ENCODE results near the gene PCBD1. TPM values are rescaled to one million over a fixed set of nuclear protein-coding genes. Genes with fewer than 3 reads are reported as not detected.

PCBD1 gene
- total RNA-seq, 1 experiment from 2014 or later, result 39.7 TPM

GRCh38 chr10:70913191-70913892 lies 25.0 kb upstream of the PCBD1 start:
- H4K20me1 ChIP-seq (ENCODE audit: control insufficient read depth, insufficient read depth, insufficient read length), result peaks cover 5% of the 10 kb centered on the region
- no peak overlapping the region for H2BK20ac ChIP-seq (ENCODE audit: low read depth, low read length, poor library complexity, severe bottlenecking)
- H2BK120ac ChIP-seq (ENCODE audit: low read depth, low read length, poor library complexity, severe bottlenecking), result no peak overlapping the region
- no peak overlapping the region for H4K5ac ChIP-seq (ENCODE audit: insufficient read length, low read depth, low read length)
- no peaks in the 10 kb centered on the region for H3K4me1 ChIP-seq (ENCODE audit: insufficient read depth, low read length)
- no peak overlapping the region; a peak in 1 of 7 replicates for H3K27ac Mint-ChIP-seq
- no peak overlapping the region for H3K27ac ChIP-seq (ENCODE audit: insufficient read length, low read depth, low read length)
- no peaks in the 10 kb centered on the region for H3K79me1 ChIP-seq (ENCODE audit: insufficient read depth, low read depth, low read length, poor library complexity, severe bottlenecking)
- H3K9ac ChIP-seq (ENCODE audit: extremely low read depth, insufficient read length, low read length), result no peak overlapping the region
- no peak overlapping the region for H2AFZ ChIP-seq (ENCODE audit: low read length)
- no peak for DNase-seq
- no CpG with 5 or more reads among the region's 6 CpGs for WGBS (ENCODE audit: extremely low coverage, insufficient read length, low lambda C conversion rate)
- no peak overlapping the region for H3K4ac ChIP-seq (ENCODE audit: low read depth, low read length)
- 0 out of 4 replicates have a peak, but pooled peaks cover 0 to 4% of the 10 kb centered on the region in 2 experiments for H3K4me1 Mint-ChIP-seq
- no peak overlapping the region for H2BK15ac ChIP-seq (ENCODE audit: low read depth, low read length)
- no peaks in the 10 kb centered on the region for H3K27me3 ChIP-seq (ENCODE audit: insufficient read depth, low read length)
- H2AK5ac ChIP-seq (ENCODE audit: insufficient read length, low read length), result no peak overlapping the region
- H3K79me2 ChIP-seq (ENCODE audit: insufficient read depth, low read length), result no peaks in the 10 kb centered on the region
- no peak overlapping the region for H4K91ac ChIP-seq (ENCODE audit: insufficient read length, low read depth, low read length)
- H3K27me3 Mint-ChIP-seq (ENCODE audit: low read depth), result peaks cover 11% of the 10 kb centered on the region
- no peak for TF ChIP-seq CTCF (conservative IDR thresholded peaks at IDR 0.05)
- no peak overlapping the region for H2BK12ac ChIP-seq (ENCODE audit: insufficient read length, low read depth, low read length)
- no peaks in the 10 kb centered on the region for H3K9me3 ChIP-seq (ENCODE audit: control insufficient read depth, low read depth, low read length)
- no peak overlapping the region for H3K4me3 Mint-ChIP-seq
- no peak overlapping the region for H3T11ph ChIP-seq (ENCODE audit: low read length)
- no peak overlapping the region for H3K18ac ChIP-seq (ENCODE audit: insufficient read length, low read depth, low read length)
- H3K23ac ChIP-seq (ENCODE audit: insufficient read length, low read depth, low read length), result no peak overlapping the region
- H2BK5ac ChIP-seq (ENCODE audit: insufficient read length, low read length), result no peak overlapping the region
- no peak overlapping the region for H3K56ac ChIP-seq (ENCODE audit: insufficient read length, low read depth, low read length)
- no peaks in the 10 kb centered on the region for H3K36me3 Mint-ChIP-seq (ENCODE audit: insufficient read depth in 1 of 3, low read depth in 3 of 3)
- H3K23me2 ChIP-seq (ENCODE audit: insufficient read length, low read depth, low read length, poor library complexity, severe bottlenecking), result no peaks in the 10 kb centered on the region
- no peak overlapping the region for H4K8ac ChIP-seq (replicated peaks; ENCODE audit: insufficient read length, low read depth, low read length)
- H3K14ac ChIP-seq (ENCODE audit: insufficient read depth, low read length), result no peak overlapping the region
- H3K9me3 Mint-ChIP-seq, result peaks cover 0 to 2% of the 10 kb centered on the region in 2 experiments; a peak in 1 of 5 replicates
- no peak overlapping the region for H3K4me2 ChIP-seq (ENCODE audit: insufficient read depth, insufficient read length, low read length)

All from H9 (cell line).